Adipocyte (in vitro differentiated cells): Measurements from ENCODE around the gene KRTAP10-3.

Experiments used
- DNase-seq: peaks from one replicate; pipeline ENCODE4 v3.0.0-alpha.2; 2015; ENCODE audit warnings: low read depth
- H3K27me3 ChIP-seq: replicated peaks from 2 replicates; pipeline ENCODE4 v1.7.0; 2013; ENCODE audit warnings: mild to moderate bottlenecking, low read length, moderate library complexity; ENCODE audit not compliant: control insufficient read depth, insufficient read depth
- H3K36me3 ChIP-seq: 2 replicates; pipeline ENCODE4 v1.7.0; 2013; ENCODE audit warnings: low read length, mild to moderate bottlenecking, moderate library complexity; ENCODE audit not compliant: control insufficient read depth, insufficient read depth, severe bottlenecking
- H3K4me1 ChIP-seq: 2 replicates; pipeline ENCODE4 v1.7.0; 2013; ENCODE audit warnings: mild to moderate bottlenecking, low read length, moderate library complexity; ENCODE audit not compliant: control insufficient read depth, insufficient read depth
- H3K4me3 ChIP-seq: 2 replicates; pipeline ENCODE4 v1.7.0; 2013; ENCODE audit warnings: mild to moderate bottlenecking, low read length, moderate library complexity
- H3K9ac ChIP-seq: 2 replicates; pipeline ENCODE4 v1.7.0; 2013; ENCODE audit warnings: mild to moderate bottlenecking, low read length, moderate library complexity
- H3K9me3 ChIP-seq: 2 replicates; pipeline ENCODE4 v1.7.0; 2013; ENCODE audit warnings: mild to moderate bottlenecking, low read length, moderate library complexity; ENCODE audit not compliant: control insufficient read depth

Gene KRTAP10-3

GRCh38 chr21:44537930-44538911 lies 20.4 kb downstream of the KRTAP10-3 start:
- H3K4me3 ChIP-seq: no peak overlapping the region
- peaks cover 3% of the 10 kb centered on the region for H3K27me3 ChIP-seq
- H3K9me3 ChIP-seq: peaks cover 19% of the 10 kb centered on the region
- no peak for DNase-seq
- no peaks in the 10 kb centered on the region for H3K4me1 ChIP-seq
- H3K9ac ChIP-seq: no peak overlapping the region
- H3K36me3 ChIP-seq: no peaks in the 10 kb centered on the region

GRCh38 chr21:44535963-44536362 lies 22.6 kb downstream of the KRTAP10-3 start:
- DNase-seq: no peak
- no peaks in the 10 kb centered on the region for H3K4me1 ChIP-seq
- peaks cover under 1% of the 10 kb centered on the region for H3K9me3 ChIP-seq
- H3K36me3 ChIP-seq: no peaks in the 10 kb centered on the region
- H3K4me3 ChIP-seq: no peak overlapping the region
- H3K27me3 ChIP-seq: peaks cover 12% of the 10 kb centered on the region
- H3K9ac ChIP-seq: no peak overlapping the region

- no peak for DNase-seq
- Histone ChIP-seq H3K9ac (no peak overlapping the region), H3K27me3 (peaks cover 12% of the 10 kb centered on the region), H3K9me3 (no peaks in the 10 kb centered on the region), H3K4me1 (no peaks in the 10 kb centered on the region), H3K4me3 (no peak overlapping the region), H3K36me3 (no peaks in the 10 kb centered on the region)
Measured at GRCh38 chr21:44534688-44535087, 23.9 kb downstream of the KRTAP10-3 start.

- Histone ChIP-seq H3K9me3 (no peaks in the 10 kb centered on the region), H3K4me3 (no peak overlapping the region), H3K4me1 (no peaks in the 10 kb centered on the region), H3K9ac (no peak overlapping the region), H3K27me3 (peaks cover 12% of the 10 kb centered on the region), H3K36me3 (no peaks in the 10 kb centered on the region)
- DNase-seq: no peak
Measured at GRCh38 chr21:44533891-44534627, 24.5 kb downstream of the KRTAP10-3 start.

GRCh38 chr21:44533121-44533890 lies 25.3 kb downstream of the KRTAP10-3 start:
- Histone ChIP-seq H3K36me3 (no peaks in the 10 kb centered on the region), H3K27me3 (peaks cover 12% of the 10 kb centered on the region), H3K9ac (no peak overlapping the region), H3K9me3 (no peaks in the 10 kb centered on the region), H3K4me3 (no peak overlapping the region), H3K4me1 (no peaks in the 10 kb centered on the region)
- no peak for DNase-seq

- peaks cover 12% of the 10 kb centered on the region for H3K27me3 ChIP-seq
- H3K9me3 ChIP-seq: no peaks in the 10 kb centered on the region
- no peak for DNase-seq
- H3K4me1 ChIP-seq: no peaks in the 10 kb centered on the region
- no peaks in the 10 kb centered on the region for H3K36me3 ChIP-seq
- no peak overlapping the region for H3K4me3 ChIP-seq
- no peak overlapping the region for H3K9ac ChIP-seq
Measured at GRCh38 chr21:44532712-44533111, 25.9 kb downstream of the KRTAP10-3 start.

- H3K9ac ChIP-seq: no peak overlapping the region
- no peak overlapping the region for H3K4me3 ChIP-seq
- DNase-seq: no peak
- no peaks in the 10 kb centered on the region for H3K9me3 ChIP-seq
- no peaks in the 10 kb centered on the region for H3K4me1 ChIP-seq
- no peaks in the 10 kb centered on the region for H3K36me3 ChIP-seq
- H3K27me3 ChIP-seq: peaks cover 14% of the 10 kb centered on the region
Measured at GRCh38 chr21:44531606-44532564, 26.7 kb downstream of the KRTAP10-3 start.

- peaks cover 14% of the 10 kb centered on the region for H3K27me3 ChIP-seq
- H3K4me1 ChIP-seq: no peaks in the 10 kb centered on the region
- no peak for DNase-seq
- no peaks in the 10 kb centered on the region for H3K9me3 ChIP-seq
- no peaks in the 10 kb centered on the region for H3K36me3 ChIP-seq
- no peak overlapping the region for H3K9ac ChIP-seq
- no peak overlapping the region for H3K4me3 ChIP-seq
Measured at GRCh38 chr21:44530903-44531605, 27.5 kb downstream of the KRTAP10-3 start.

- Histone ChIP-seq H3K36me3 (no peaks in the 10 kb centered on the region), H3K27me3 (peaks cover 14% of the 10 kb centered on the region), H3K9ac (no peak overlapping the region), H3K9me3 (no peaks in the 10 kb centered on the region), H3K4me3 (no peak overlapping the region), H3K4me1 (no peaks in the 10 kb centered on the region)
- DNase-seq: no peak
Measured at GRCh38 chr21:44530221-44530902, 28.2 kb downstream of the KRTAP10-3 start.
